D341Med (cell line): ENCODE results near the gene COL6A2.

Source experiments
- DNase-seq: peaks from one replicate; pipeline ENCODE4 v3.0.0; 2012; ENCODE audit warnings: low spot score

Gene COL6A2

GRCh38 chr21:46142582-46143473 lies 44.9 kb downstream of the COL6A2 start:
- DNase-seq, result no peak

- DNase-seq, result no peak
Measured at GRCh38 chr21:46144464-46145070, 46.7 kb downstream of the COL6A2 start.

- DNase-seq, result no peak
Measured at GRCh38 chr21:46145159-46145839, 47.4 kb downstream of the COL6A2 start.

GRCh38 chr21:46145840-46146691 lies 48.2 kb downstream of the COL6A2 start:
- no peak for DNase-seq

- no peak for DNase-seq
Measured at GRCh38 chr21:46146856-46147255, 48.9 kb downstream of the COL6A2 start.

GRCh38 chr21:46147429-46147828 lies 49.5 kb downstream of the COL6A2 start:
- peak; percentile 83 for DNase-seq

- DNase-seq, result no peak
Measured at GRCh38 chr21:46148106-46148505, 50.2 kb downstream of the COL6A2 start.

GRCh38 chr21:46149205-46149901 lies 51.4 kb downstream of the COL6A2 start:
- no peak for DNase-seq

- DNase-seq, result no peak
Measured at GRCh38 chr21:46150073-46150472, 52.2 kb downstream of the COL6A2 start.

- no peak for DNase-seq
Measured at GRCh38 chr21:46150491-46151121, 52.7 kb downstream of the COL6A2 start.

- no peak for DNase-seq
Measured at GRCh38 chr21:46151261-46151988, 53.5 kb downstream of the COL6A2 start.

GRCh38 chr21:46151989-46152926 lies 54.3 kb downstream of the COL6A2 start:
- DNase-seq, result no peak

GRCh38 chr21:46152927-46153246 lies 55.0 kb downstream of the COL6A2 start:
- DNase-seq, result no peak

GRCh38 chr21:46153247-46154154 lies 55.6 kb downstream of the COL6A2 start:
- DNase-seq, result peak; percentile 81

GRCh38 chr21:46154155-46154954 lies 56.4 kb downstream of the COL6A2 start:
- no peak for DNase-seq

- no peak for DNase-seq
Measured at GRCh38 chr21:46154955-46155513, 57.1 kb downstream of the COL6A2 start.
